GM19463 (cell line): ENCODE data around the gene NOS1.

ENCODE experiments used
- ATAC-seq: cut with Tn5 transposase; IDR thresholded peaks from one replicate; pipeline ENCODE4 v1.9.1; 2021; ENCODE audit warnings: mild to moderate bottlenecking, moderate library complexity; ENCODE audit not compliant: unreplicated experiment

The NOS1 gene

DNA sequence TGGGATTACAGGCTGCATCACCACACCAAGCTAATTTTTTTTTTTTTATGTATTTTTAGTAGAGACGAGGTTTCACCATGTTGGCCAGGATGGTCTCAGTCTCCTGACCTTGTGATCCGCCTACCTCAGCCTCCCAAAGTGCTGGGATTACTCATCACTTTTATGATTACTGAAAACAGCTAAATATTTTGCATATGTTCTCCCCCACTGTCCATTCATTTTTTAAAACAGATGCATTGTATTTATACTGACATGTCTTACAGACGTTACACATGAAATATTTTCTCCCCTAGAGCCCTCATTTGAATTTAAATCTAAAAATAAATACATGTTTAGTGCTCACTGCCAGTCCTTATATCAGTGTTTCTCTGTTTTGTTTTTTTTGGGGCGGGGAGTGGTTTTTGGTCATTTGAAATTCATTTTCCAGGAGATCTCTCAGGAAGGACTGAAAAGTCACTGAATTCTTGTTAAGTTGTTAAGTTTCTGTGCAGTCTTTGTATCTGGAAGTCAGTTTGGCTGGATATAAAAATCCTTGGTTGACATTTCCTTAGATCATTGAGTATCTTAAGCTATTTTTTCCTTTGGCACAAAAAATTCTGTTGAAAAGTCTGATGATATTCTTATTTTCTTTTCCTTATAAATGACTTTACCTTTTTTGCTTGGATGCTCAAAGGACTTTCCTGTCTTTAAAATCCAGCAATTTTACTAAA lies 180.5 kb downstream of the NOS1 start:
- ATAC-seq, result no peak

- ATAC-seq, result no peak
Observed at GRCh38 chr12:117178745-117179144, 182.7 kb downstream of the NOS1 start.

- ATAC-seq, result no peak
Observed at GRCh38 chr12:117178301-117178700, 183.1 kb downstream of the NOS1 start.

GRCh38 chr12:117172168-117172567 lies 189.3 kb downstream of the NOS1 start:
- no peak for ATAC-seq

DNA sequence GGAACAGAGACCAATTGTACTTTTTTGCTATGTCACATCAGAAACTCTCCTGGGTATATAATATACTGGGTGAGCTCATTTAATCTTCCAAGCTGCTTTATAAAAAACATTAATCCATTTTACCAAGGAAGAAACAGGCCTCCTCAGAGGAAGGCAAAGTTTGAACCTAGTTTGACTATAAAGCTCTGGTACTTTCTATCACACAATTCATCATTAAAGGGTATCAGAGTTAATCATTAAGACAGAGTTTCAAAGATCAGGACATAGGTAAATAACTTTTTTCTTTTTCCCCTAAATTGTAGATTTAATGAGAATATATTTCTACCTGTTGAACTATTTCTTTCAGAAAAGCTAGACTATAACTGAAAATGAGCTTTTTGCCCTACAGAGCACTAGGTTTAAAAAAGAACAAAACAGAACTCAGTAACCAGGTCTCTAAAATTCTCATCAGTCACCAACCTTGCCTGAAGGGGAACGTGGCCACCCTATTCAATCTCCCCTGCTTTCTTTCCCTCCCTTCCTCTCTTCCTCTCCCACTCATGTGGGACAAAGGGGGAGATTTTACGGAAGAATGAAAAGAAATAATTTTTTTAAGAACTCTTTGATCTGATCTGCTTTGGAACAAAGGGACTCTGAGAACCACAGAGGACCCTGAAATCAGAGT lies 189.8 kb downstream of the NOS1 start:
- ATAC-seq, result no peak

DNA sequence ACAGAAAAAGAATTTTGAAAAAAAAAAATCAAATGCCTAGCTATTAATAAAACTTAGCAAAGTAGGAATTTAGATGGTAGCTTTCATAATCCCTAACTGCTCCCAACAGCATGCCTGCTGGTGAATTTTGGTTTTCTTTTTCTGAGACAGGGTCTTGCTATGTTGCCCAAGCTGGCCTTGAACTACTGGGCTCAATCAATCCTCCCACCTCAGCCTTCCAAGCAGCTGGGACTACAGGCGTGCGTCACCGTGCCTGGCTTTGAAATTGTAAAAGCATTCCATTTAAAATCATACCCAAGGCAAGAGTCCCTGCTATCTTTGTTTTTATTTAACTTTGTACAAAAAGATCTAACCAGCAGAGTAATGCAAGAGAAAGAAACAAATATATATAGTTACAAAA lies 191.9 kb downstream of the NOS1 start:
- no peak for ATAC-seq

DNA sequence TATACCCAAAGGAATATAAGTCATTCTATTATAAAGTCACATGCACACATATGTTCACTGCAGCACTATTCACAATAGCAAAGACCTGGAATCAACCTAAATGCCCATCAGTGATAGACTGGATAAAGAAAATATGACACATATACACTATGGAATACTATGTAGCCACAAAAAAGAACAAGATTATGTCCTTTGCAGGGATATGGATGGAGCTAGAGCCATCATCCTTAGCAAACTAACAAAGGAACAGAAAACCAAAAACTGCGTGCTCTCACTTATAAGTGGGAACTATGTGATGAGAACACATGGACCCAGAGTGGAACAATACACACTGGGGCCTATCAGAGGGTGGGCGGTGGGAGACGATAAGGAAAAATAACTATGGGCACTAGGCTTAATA lies 192.4 kb downstream of the NOS1 start:
- no peak for ATAC-seq

GRCh38 chr12:117167769-117168168 lies 193.7 kb downstream of the NOS1 start:
- ATAC-seq, result no peak

DNA sequence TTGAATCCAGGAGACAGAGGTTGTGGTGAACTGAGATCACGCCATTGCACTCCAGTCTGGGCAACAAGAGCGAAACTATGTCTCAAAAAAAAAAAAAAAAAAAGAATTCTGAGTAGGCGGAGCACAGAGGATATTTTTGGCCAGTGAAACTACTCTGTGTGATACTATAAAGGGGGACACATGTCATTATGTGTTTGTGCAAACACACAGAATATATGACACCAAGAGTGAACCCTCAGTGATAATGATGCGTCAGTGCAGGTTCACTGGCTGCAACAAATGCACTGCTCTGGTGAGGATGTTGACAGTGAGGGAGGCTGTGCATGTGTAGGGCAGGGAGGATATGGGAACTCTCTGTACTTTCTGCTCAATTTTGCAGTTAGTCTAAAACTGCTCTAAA lies 195.3 kb downstream of the NOS1 start:
- no peak for ATAC-seq

DNA sequence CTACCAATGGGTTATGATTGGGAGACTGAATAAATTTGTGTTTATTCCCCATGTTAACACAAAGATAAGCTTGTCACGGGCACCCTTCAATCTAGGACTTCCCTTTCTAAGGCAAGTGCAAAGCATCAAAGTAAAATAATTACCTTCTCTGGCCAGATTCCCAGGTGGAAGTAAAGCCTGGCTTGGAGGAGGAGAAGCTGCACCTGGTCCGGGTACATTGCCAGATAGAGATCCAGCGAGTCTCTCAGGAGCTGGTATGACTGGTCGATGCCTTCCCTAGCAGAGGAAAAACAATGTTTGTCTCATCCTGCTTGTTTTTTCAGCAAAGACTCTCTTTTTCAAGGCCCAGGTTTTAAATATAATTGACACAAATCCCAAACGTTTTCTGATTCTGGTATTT lies 196.1 kb downstream of the NOS1 start:
- ATAC-seq, result no peak

DNA sequence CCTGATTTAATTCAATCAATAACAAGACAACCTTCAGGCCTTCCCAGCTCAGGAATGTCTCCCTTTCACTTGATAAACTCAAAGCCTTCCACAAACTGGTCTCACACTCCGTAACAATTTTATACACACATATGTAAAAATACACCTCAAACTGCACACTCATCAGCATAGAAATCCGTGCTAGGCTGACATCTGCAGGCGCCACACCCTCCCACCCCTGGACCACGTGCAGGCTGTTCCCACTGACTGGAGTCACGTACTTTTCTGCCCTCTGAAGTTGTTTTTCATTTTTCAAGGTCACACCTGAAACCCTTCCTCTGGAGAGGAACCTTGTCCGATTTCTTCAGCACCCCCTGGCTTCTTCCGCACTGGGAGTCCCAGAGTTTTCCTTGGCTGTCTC lies 198.8 kb downstream of the NOS1 start:
- ATAC-seq, result no peak

GRCh38 chr12:117162167-117162539 lies 199.3 kb downstream of the NOS1 start:
- ATAC-seq, result no peak

GRCh38 chr12:117161460-117162166 lies 199.8 kb downstream of the NOS1 start:
- no peak for ATAC-seq

- no peak for ATAC-seq
Observed at GRCh38 chr12:117159674-117160073, 201.8 kb downstream of the NOS1 start.

- ATAC-seq, result no peak
Observed at GRCh38 chr12:117158911-117159553, 202.4 kb downstream of the NOS1 start.
